Measurements from ENCODE around the gene MTF1. TPM values are rescaled to one million over a fixed set of nuclear protein-coding genes. Genes with fewer than 3 reads are reported as not detected.

MTF1 gene
- total and polyA plus RNA-seq, 3 experiments from 2014 or later: 21.3 to 39.1 (median 38.0) TPM

DNA sequence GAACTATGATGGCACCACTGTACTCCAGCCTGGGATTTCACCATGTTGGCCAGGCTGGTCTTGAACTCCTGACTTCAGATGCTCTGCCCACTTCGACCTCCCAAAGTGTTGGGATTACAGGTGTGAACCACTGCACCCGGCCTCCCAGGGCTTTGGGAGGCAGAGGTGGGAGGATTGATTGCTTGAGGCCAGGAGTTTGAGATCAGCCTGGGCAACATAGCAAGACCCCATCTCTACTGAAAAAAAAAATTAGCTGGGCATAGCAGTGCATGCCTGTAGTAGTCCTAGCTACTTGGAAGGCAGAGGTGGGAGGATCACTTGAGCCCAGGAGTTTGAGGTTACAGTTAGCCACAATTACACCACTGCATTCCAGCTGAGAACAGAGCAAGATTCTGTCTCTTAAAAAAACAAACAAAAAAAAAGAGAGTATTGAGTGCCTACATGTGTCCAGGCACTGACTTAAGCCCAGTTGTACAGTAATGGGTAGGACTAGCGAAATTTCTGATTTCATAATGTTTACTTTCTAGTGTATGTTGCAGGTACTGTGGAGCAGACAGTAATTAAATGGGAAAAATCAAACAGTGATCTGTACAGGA, 61.5 kb downstream of the MTF1 start:
- no peak overlapping the region for H3K4me3 ChIP-seq (ENCODE audit: low read length)
- Mint-ChIP-seq H3K36me3 (peaks cover 0 to 40% (median 16%) of the 10 kb centered on the region in 3 donors), H3K9me3 (no peaks in the 10 kb centered on the region), H3K4me1 (peaks cover 12 to 21% (median 12%) of the 10 kb centered on the region in 3 donors), H3K27ac (peak overlapping the region in 1 of 8 donors; percentile 58), H3K27me3 (peaks cover 2 to 8% of the 10 kb centered on the region in 2 donors), H3K4me3 (peak overlapping the region in 1 of 7 donors; percentile 1)
- no peaks in the 10 kb centered on the region for H3K36me3 ChIP-seq (ENCODE audit: insufficient read depth, low read length)
- no peak for DNase-seq
- CTCF ChIA-PET: no interaction called here
- no peak overlapping the region for H3K27ac ChIP-seq (ENCODE audit: low read depth, low read length)
- no peaks in the 10 kb centered on the region for H3K9me3 ChIP-seq (ENCODE audit: low read length)
- no peaks in the 10 kb centered on the region for H3K27me3 ChIP-seq (ENCODE audit: insufficient read depth, low read length, poor library complexity, severe bottlenecking)
- H3K4me1 ChIP-seq (ENCODE audit: insufficient read depth, low read length): peaks cover 12% of the 10 kb centered on the region
- POLR2A ChIA-PET: no interaction called here

- H3K9me3 ChIP-seq (ENCODE audit: low read length): no peaks in the 10 kb centered on the region
- H3K27ac ChIP-seq (ENCODE audit: low read depth, low read length): no peak overlapping the region
- Mint-ChIP-seq H3K27ac (peak overlapping the region in 1 of 8 donors; percentile 92), H3K36me3 (peaks cover 0 to 22% (median 11%) of the 10 kb centered on the region in 3 donors), H3K4me1 (peaks cover 12 to 27% (median 12%) of the 10 kb centered on the region in 3 donors), H3K27me3 (peaks cover 22 to 25% of the 10 kb centered on the region in 2 donors), H3K4me3 (peak overlapping the region; percentile 72 to 90 (median 75)), H3K9me3 (no peaks in the 10 kb centered on the region)
- no peak overlapping the region for H3K4me3 ChIP-seq (ENCODE audit: low read length)
- H3K36me3 ChIP-seq (ENCODE audit: insufficient read depth, low read length): no peaks in the 10 kb centered on the region
- no peaks in the 10 kb centered on the region for H3K27me3 ChIP-seq (ENCODE audit: insufficient read depth, low read length, poor library complexity, severe bottlenecking)
- ChIA-PET CTCF (no interaction called here), POLR2A (no interaction called here)
- peaks cover 12% of the 10 kb centered on the region for H3K4me1 ChIP-seq (ENCODE audit: insufficient read depth, low read length)
- DNase-seq: peak in 4 of 5 donors; percentile 5 to 37 (median 24)
Measured at GRCh38 chr1:37795340-37796125, 63.9 kb downstream of the MTF1 start.

- H3K9me3 ChIP-seq (ENCODE audit: low read length): no peaks in the 10 kb centered on the region
- no peaks in the 10 kb centered on the region for H3K9me3 Mint-ChIP-seq
- CTCF ChIA-PET: no interaction called here
- peaks cover 12 to 27% (median 12%) of the 10 kb centered on the region in 3 donors for H3K4me1 Mint-ChIP-seq
- H3K4me1 ChIP-seq (ENCODE audit: insufficient read depth, low read length): peaks cover 12% of the 10 kb centered on the region
- H3K4me3 Mint-ChIP-seq: peak overlapping the region; percentile 72 to 90 (median 75)
- H3K36me3 Mint-ChIP-seq: peaks cover 0 to 13% (median 7%) of the 10 kb centered on the region in 3 donors
- peaks cover 25 to 28% of the 10 kb centered on the region in 2 donors for H3K27me3 Mint-ChIP-seq
- H3K27ac ChIP-seq (ENCODE audit: low read depth, low read length): no peak overlapping the region
- no peaks in the 10 kb centered on the region for H3K27me3 ChIP-seq (ENCODE audit: insufficient read depth, low read length, poor library complexity, severe bottlenecking)
- no peaks in the 10 kb centered on the region for H3K36me3 ChIP-seq (ENCODE audit: insufficient read depth, low read length)
- H3K4me3 ChIP-seq (ENCODE audit: low read length): no peak overlapping the region
- H3K27ac Mint-ChIP-seq: peak overlapping the region in 1 of 8 donors; percentile 93
- DNase-seq: no peak
- POLR2A ChIA-PET: no interaction called here
Measured at GRCh38 chr1:37794372-37795339, 64.7 kb downstream of the MTF1 start.

DNA sequence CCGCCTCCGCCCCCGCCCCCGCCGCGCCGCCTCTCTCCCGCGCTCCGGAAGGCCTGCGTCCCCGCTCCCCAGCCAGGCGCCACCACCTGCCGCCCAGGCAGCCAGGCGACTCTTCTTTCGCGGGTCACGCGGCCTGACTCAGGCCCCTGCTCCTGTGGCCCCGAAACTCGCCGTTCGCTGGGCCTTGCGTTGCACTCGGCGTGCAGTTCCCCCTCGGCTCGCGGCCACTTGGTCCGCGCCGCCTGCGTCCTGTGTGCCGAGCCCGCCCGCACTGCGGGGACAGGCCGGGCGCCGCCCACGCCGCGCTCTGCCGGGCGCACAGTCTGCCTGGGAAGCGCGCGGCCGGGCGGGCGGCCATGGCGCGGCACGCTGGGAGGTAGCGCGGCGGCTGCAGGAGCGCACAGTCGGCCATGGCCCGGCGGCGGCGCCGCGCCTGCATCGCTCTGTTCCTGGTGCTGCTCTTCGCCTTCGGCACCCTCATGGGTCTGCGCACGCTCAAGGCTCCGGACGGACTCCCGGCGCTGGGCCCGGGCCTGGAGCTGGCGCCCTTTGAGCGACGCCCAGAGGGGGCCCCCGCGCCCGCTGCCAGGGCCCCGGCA, 65.5 kb downstream of the MTF1 start, which contains the start of gene MANEAL:
TSS of gene MANEAL (plus strand) at position 75 of the 599 bp plus-strand sequence. CDS start at position 411, 336 bp downstream.
- ChIA-PET CTCF (no interaction called here), POLR2A (no interaction called here)
- peak in 3 of 5 donors; percentile 5 to 37 (median 8) for DNase-seq
- Mint-ChIP-seq H3K9me3 (no peaks in the 10 kb centered on the region), H3K36me3 (peaks cover 0 to 6% (median 3%) of the 10 kb centered on the region in 3 donors), H3K4me3 (peak within 1 kb of the TSS; percentile 72 to 90 (median 75)), H3K27ac (peak within 1 kb of the TSS in 2 of 8 donors; percentile 41 to 93), H3K4me1 (peaks cover 12 to 27% (median 12%) of the 10 kb centered on the region in 3 donors), H3K27me3 (peaks cover 25 to 29% of the 10 kb centered on the region in 2 donors)
- Histone ChIP-seq H3K4me1 (ENCODE audit: insufficient read depth, low read length) (peaks cover 12% of the 10 kb centered on the region), H3K36me3 (ENCODE audit: insufficient read depth, low read length) (no peaks in the 10 kb centered on the region), H3K4me3 (ENCODE audit: low read length) (no peak within 1 kb of the TSS), H3K9me3 (ENCODE audit: low read length) (no peaks in the 10 kb centered on the region), H3K27ac (ENCODE audit: low read depth, low read length) (no peak within 1 kb of the TSS), H3K27me3 (ENCODE audit: insufficient read depth, low read length, poor library complexity, severe bottlenecking) (no peaks in the 10 kb centered on the region)

DNA sequence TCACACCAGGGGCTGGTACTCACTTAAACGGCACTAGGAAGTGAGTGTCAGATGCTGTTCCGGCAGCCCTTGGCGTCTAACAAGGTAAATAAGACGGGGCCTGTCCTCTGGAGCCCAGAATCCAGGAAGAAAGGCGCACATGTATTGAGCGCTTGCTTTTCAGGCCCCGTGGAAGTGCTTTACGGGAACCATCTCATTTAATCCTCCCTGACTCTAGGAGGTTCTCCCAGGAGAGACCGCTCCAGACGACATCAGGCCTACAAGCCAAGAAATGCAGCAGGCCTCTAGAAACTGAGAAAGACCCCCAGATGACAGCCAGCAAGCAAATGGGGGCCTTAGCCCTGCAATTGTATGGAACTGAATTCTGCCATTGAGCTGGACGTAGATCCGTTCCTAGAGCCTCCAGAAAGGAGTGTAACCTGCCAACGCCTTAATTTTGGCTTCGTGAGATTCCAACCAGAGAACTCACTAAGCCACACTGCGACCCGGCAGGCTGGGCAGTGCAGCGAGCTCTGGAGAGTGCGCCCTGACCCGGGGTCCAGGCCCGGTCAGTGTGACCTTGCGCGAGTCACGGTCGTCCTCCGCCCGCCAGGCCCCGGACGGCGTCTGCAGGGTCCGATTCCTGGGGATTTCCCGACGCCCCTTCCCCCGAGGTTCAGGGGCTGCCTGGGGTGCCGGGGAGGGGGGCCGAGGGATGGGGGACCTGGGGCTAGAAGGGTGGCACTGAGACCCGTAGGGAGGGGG, 66.3 kb downstream of the MTF1 start:
- H3K9me3 Mint-ChIP-seq: no peaks in the 10 kb centered on the region
- peak overlapping the region in 1 of 8 donors; percentile 41 for H3K27ac Mint-ChIP-seq
- peaks cover 5% of the 10 kb centered on the region for H3K27me3 ChIP-seq (ENCODE audit: insufficient read depth, low read length, poor library complexity, severe bottlenecking)
- H3K27ac ChIP-seq (ENCODE audit: low read depth, low read length): no peak overlapping the region
- no peaks in the 10 kb centered on the region for H3K9me3 ChIP-seq (ENCODE audit: low read length)
- CTCF ChIA-PET: interaction anchor here (1.2 kb wide), 1 partner anchor 67 kb away, joined by 5 read pairs; the partner anchor contains the start of gene MTF1
- peaks cover 25 to 34% of the 10 kb centered on the region in 2 donors for H3K27me3 Mint-ChIP-seq
- peaks cover 0 to 3% (median 2%) of the 10 kb centered on the region in 3 donors for H3K36me3 Mint-ChIP-seq
- H3K36me3 ChIP-seq (ENCODE audit: insufficient read depth, low read length): no peaks in the 10 kb centered on the region
- POLR2A ChIA-PET: no interaction called here
- H3K4me1 ChIP-seq (ENCODE audit: insufficient read depth, low read length): peaks cover 12% of the 10 kb centered on the region
- no peak for DNase-seq
- H3K4me3 ChIP-seq (ENCODE audit: low read length): no peak overlapping the region
- H3K4me3 Mint-ChIP-seq: peak overlapping the region; percentile 33 to 86 (median 65)
- peaks cover 12 to 27% (median 12%) of the 10 kb centered on the region in 3 donors for H3K4me1 Mint-ChIP-seq

- CTCF ChIA-PET: no interaction called here
- POLR2A ChIA-PET: no interaction called here
- Histone ChIP-seq H3K27me3 (ENCODE audit: insufficient read depth, low read length, poor library complexity, severe bottlenecking) (no peaks in the 10 kb centered on the region), H3K4me3 (ENCODE audit: low read length) (no peak overlapping the region), H3K36me3 (ENCODE audit: insufficient read depth, low read length) (no peaks in the 10 kb centered on the region), H3K27ac (ENCODE audit: low read depth, low read length) (no peak overlapping the region), H3K9me3 (ENCODE audit: low read length) (no peaks in the 10 kb centered on the region), H3K4me1 (ENCODE audit: insufficient read depth, low read length) (no peaks in the 10 kb centered on the region)
- Mint-ChIP-seq H3K4me3 (no peak overlapping the region), H3K9me3 (no peaks in the 10 kb centered on the region), H3K27ac (no peak overlapping the region), H3K36me3 (no peaks in the 10 kb centered on the region), H3K27me3 (peaks cover 14 to 43% of the 10 kb centered on the region in 2 donors), H3K4me1 (no peaks in the 10 kb centered on the region)
- DNase-seq: no peak
Measured at GRCh38 chr1:37782491-37782890, 76.9 kb downstream of the MTF1 start.

DNA sequence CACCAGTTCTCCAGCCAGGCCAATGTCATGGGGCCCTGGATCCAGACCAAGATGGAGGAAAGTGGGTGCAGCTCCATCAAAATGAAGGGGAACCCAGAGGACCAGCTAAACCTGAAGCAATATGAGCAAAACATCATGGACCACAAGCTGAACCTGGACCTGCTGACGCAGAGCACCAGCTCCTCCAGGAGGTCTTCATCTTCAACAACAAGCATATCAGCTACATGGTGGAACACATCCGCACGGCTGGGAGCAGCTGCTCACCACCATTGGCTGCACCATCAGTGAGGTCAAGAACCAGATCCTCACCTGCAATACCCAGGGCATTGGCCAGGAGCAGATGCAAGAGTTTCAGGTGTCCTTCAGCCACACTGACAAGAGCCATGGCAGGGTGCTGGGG, 80.7 kb downstream of the MTF1 start:
- Mint-ChIP-seq H3K27ac (no peak overlapping the region), H3K4me3 (no peak overlapping the region), H3K4me1 (no peaks in the 10 kb centered on the region), H3K9me3 (no peaks in the 10 kb centered on the region), H3K36me3 (no peaks in the 10 kb centered on the region), H3K27me3 (peaks cover 6 to 27% of the 10 kb centered on the region in 2 donors)
- POLR2A ChIA-PET: no interaction called here
- no peak for DNase-seq
- no peaks in the 10 kb centered on the region for H3K4me1 ChIP-seq (ENCODE audit: insufficient read depth, low read length)
- no peak overlapping the region for H3K27ac ChIP-seq (ENCODE audit: low read depth, low read length)
- no peak overlapping the region for H3K4me3 ChIP-seq (ENCODE audit: low read length)
- no peaks in the 10 kb centered on the region for H3K27me3 ChIP-seq (ENCODE audit: insufficient read depth, low read length, poor library complexity, severe bottlenecking)
- CTCF ChIA-PET: no interaction called here
- no peaks in the 10 kb centered on the region for H3K36me3 ChIP-seq (ENCODE audit: insufficient read depth, low read length)
- no peaks in the 10 kb centered on the region for H3K9me3 ChIP-seq (ENCODE audit: low read length)

All from CD8-positive, alpha-beta memory T cell (primary cell).